Activated naive CD8-positive, alpha-beta T cell (primary cell): ENCODE results near the gene BLM.
A peak's percentile ranks its signal among the peaks of the same experiment; 100 is the strongest.
"Not testable (repeated sequence)": the region's sequence is repeated elsewhere in the genome, so short reads cannot be mapped to it uniquely, and the experiment has no call there.

ENCODE experiments used
- H3K27ac Mint-ChIP-seq: one replicate; pipeline ENCODE4 v1.8.0; 2021; ENCODE audit warnings: mixed read lengths
- H3K27me3 Mint-ChIP-seq: one replicate; pipeline ENCODE4 v1.8.0; 2021; ENCODE audit warnings: mixed read lengths
- H3K36me3 Mint-ChIP-seq: one replicate; pipeline ENCODE4 v1.8.0; 2021; ENCODE audit warnings: mixed read lengths
- H3K4me1 Mint-ChIP-seq: one replicate; pipeline ENCODE4 v1.8.0; 2021; ENCODE audit warnings: low read depth, mixed read lengths
- H3K4me3 Mint-ChIP-seq: one replicate; pipeline ENCODE4 v1.8.0; 2021; ENCODE audit warnings: mild to moderate bottlenecking, mixed read lengths
- H3K9me3 Mint-ChIP-seq: one replicate; pipeline ENCODE4 v1.8.0; 2021; ENCODE audit warnings: low read depth, mixed read lengths

BLM gene

GRCh38 chr15:90844696-90845095 lies 127.5 kb downstream of the BLM start:
- no peaks in the 10 kb centered on the region for H3K36me3 Mint-ChIP-seq

DNA sequence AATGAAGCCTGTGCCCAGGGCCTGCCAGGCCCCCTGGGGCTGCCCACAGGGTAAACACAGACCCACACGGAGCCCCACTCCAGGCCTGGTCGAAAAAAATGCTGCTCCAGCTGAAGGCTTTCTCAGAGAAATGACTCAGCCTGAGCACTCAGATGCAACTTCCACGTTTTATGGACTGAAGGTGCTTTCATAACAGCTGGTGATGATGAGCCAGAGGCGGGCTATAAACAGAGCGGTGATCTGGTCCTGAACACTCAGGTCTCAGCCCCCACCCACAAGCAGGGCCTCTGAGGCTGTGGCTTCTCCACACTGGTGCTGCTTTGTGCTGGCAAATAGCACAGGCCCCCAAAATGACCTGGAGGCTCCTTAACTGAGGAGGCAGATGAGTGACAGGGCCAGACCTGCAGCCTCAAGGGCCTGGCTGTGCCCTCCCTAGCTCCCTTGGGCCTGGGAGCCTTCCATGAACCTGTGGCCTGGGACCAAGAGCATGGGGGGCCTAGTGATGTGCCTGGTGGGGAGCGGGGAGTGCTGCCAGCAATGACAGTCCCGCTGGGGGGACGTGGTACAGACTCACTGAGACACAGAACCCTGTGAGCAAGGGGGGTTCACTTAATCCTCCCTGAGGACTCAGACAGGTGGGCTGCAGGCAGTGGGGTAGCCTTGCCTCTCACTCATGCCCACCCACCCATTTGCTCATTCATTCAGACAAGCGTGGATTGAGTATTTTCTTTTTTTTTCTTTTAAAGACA lies 128.2 kb downstream of the BLM start:
- no peak overlapping the region for H3K4me3 Mint-ChIP-seq
- H3K36me3 Mint-ChIP-seq = no peaks in the 10 kb centered on the region
- H3K9me3 Mint-ChIP-seq = no peaks in the 10 kb centered on the region
- H3K27me3 Mint-ChIP-seq = no peaks in the 10 kb centered on the region
- peaks cover 1% of the 10 kb centered on the region for H3K4me1 Mint-ChIP-seq
- H3K27ac Mint-ChIP-seq = no peak overlapping the region

More at GRCh38 chr15:90844696-90845095, 127.5 kb downstream of the BLM start:
- Mint-ChIP-seq H3K4me1 (peaks cover 5% of the 10 kb centered on the region), H3K27ac (no peak overlapping the region), H3K4me3 (no peak overlapping the region), H3K27me3 (no peaks in the 10 kb centered on the region), H3K9me3 (no peaks in the 10 kb centered on the region)

GRCh38 chr15:90849424-90849823 lies 132.3 kb downstream of the BLM start:
- H3K36me3 Mint-ChIP-seq = not testable (repeated sequence)
- peaks cover 31% of the 10 kb centered on the region for H3K4me1 Mint-ChIP-seq

GRCh38 chr15:90851114-90851513 lies 134.0 kb downstream of the BLM start:
- peak overlapping the region; percentile 1 for H3K27ac Mint-ChIP-seq
- peak overlapping the region; percentile 69 for H3K4me3 Mint-ChIP-seq
- H3K36me3 Mint-ChIP-seq = no peaks in the 10 kb centered on the region
- no peaks in the 10 kb centered on the region for H3K27me3 Mint-ChIP-seq
- H3K4me1 Mint-ChIP-seq = peaks cover 42% of the 10 kb centered on the region
- H3K9me3 Mint-ChIP-seq = no peaks in the 10 kb centered on the region

More at GRCh38 chr15:90849424-90849823, 132.3 kb downstream of the BLM start:
- not testable (repeated sequence) for H3K27ac Mint-ChIP-seq, H3K9me3 Mint-ChIP-seq, H3K4me3 Mint-ChIP-seq, H3K27me3 Mint-ChIP-seq

DNA sequence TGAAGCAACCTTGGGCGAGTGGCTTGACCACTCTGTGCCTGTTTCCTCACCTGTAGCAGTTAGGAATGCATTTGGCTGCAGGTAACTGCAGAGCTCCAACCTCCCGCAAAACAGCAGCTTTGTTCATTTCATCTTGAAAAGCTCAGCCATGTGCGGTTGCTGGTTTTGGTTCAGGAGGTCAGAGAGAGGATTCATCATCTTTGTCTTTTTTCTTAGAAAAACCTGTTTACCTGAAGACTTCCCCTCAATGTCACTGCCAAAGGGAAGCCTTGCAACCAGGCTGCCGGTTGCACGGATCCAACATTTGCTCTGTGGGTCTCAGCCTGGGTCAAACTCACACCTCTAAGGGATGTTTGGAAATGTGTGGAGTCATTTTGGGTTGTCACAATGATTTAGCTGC lies 134.8 kb downstream of the BLM start:
- H3K4me3 Mint-ChIP-seq = peak overlapping the region; percentile 67
- no peaks in the 10 kb centered on the region for H3K36me3 Mint-ChIP-seq
- no peaks in the 10 kb centered on the region for H3K27me3 Mint-ChIP-seq
- H3K9me3 Mint-ChIP-seq = no peaks in the 10 kb centered on the region
- H3K4me1 Mint-ChIP-seq = peaks cover 50% of the 10 kb centered on the region
- H3K27ac Mint-ChIP-seq = peak overlapping the region; percentile 58

DNA sequence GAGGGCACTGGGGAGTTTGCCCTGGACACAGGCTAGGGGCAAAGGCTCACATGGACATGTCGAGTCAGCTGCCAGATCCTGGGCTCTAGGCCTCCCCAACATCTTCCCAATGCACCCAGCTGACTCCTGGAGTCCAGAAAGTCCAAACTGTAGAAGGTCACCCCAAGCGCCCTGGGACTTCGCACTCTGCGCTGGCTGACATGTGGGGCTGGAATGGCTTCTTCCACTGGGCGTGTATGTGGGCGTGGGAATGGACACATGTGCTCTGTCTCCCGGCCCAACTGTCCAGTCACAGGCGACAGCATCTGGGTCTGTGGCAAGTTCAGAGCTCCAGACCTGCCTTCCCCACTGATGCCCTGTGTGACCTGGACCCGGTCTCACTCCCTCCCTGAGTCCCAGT lies 138.0 kb downstream of the BLM start:
- H3K4me1 Mint-ChIP-seq = peaks cover 61% of the 10 kb centered on the region
- H3K27ac Mint-ChIP-seq = no peak overlapping the region
- no peaks in the 10 kb centered on the region for H3K36me3 Mint-ChIP-seq
- H3K9me3 Mint-ChIP-seq = no peaks in the 10 kb centered on the region
- H3K27me3 Mint-ChIP-seq = no peaks in the 10 kb centered on the region
- H3K4me3 Mint-ChIP-seq = no peak overlapping the region

GRCh38 chr15:90857337-90857736 lies 140.2 kb downstream of the BLM start:
- no peak overlapping the region for H3K27ac Mint-ChIP-seq
- no peak overlapping the region for H3K4me3 Mint-ChIP-seq
- no peaks in the 10 kb centered on the region for H3K36me3 Mint-ChIP-seq
- no peaks in the 10 kb centered on the region for H3K27me3 Mint-ChIP-seq
- H3K9me3 Mint-ChIP-seq = no peaks in the 10 kb centered on the region
- H3K4me1 Mint-ChIP-seq = peaks cover 42% of the 10 kb centered on the region

GRCh38 chr15:90857883-90858443 lies 140.8 kb downstream of the BLM start:
- H3K4me3 Mint-ChIP-seq = no peak overlapping the region
- H3K27ac Mint-ChIP-seq = no peak overlapping the region
- H3K36me3 Mint-ChIP-seq = no peaks in the 10 kb centered on the region
- H3K9me3 Mint-ChIP-seq = no peaks in the 10 kb centered on the region
- H3K27me3 Mint-ChIP-seq = no peaks in the 10 kb centered on the region
- H3K4me1 Mint-ChIP-seq = peaks cover 36% of the 10 kb centered on the region

DNA sequence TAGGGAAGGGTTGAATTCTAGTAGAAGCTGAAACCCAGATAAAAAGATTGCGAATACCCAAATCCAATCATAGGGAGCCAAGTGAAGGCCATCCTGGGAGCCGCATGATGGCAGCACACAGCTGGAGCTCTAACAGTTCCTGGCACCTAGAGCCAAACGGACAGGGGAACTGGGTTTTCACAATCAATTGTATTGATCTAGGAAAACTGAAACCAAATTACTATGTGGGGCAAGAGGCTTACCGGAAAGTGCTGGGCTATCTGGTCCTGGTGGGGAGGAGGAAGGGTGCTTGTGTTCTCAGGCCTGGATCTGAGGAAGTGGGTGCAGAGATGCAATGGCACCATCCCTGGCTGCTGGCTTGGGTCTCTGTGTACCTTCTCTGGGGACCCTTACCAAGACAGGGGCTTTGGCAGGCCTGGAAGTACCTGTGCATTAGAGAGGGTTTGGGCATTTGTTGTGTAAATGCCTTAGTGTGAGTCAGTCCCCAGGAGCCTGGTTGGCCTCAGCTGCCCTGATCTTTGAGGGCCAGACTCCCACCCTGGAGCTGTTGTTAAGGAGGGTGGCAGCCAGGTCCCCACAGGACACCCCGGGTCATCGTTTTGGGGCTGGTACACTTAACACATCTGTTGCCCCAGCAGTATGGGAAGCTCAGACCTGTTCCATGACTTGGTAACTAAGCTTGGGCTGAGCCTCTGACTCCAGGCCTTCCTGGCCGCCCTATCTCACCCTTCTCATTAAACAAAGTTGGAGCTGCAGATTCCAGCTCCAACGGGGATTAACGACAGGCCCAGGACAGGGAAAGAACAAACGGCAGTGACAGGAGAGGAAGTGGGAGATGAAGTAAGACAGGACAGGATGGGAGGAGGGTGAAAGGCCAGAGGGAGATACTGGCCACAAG lies 142.3 kb downstream of the BLM start:
- H3K9me3 Mint-ChIP-seq = no peaks in the 10 kb centered on the region
- H3K27ac Mint-ChIP-seq = peak overlapping the region; percentile 58
- H3K4me1 Mint-ChIP-seq = peaks cover 33% of the 10 kb centered on the region
- no peaks in the 10 kb centered on the region for H3K27me3 Mint-ChIP-seq
- H3K4me3 Mint-ChIP-seq = no peak overlapping the region
- H3K36me3 Mint-ChIP-seq = no peaks in the 10 kb centered on the region

- Mint-ChIP-seq H3K4me1 (peaks cover 28% of the 10 kb centered on the region), H3K9me3 (no peaks in the 10 kb centered on the region), H3K36me3 (no peaks in the 10 kb centered on the region), H3K27ac (no peak overlapping the region), H3K4me3 (no peak overlapping the region), H3K27me3 (no peaks in the 10 kb centered on the region)
These were observed 143.3 kb downstream of the BLM start for GRCh38 chr15:90860450-90860849.

DNA sequence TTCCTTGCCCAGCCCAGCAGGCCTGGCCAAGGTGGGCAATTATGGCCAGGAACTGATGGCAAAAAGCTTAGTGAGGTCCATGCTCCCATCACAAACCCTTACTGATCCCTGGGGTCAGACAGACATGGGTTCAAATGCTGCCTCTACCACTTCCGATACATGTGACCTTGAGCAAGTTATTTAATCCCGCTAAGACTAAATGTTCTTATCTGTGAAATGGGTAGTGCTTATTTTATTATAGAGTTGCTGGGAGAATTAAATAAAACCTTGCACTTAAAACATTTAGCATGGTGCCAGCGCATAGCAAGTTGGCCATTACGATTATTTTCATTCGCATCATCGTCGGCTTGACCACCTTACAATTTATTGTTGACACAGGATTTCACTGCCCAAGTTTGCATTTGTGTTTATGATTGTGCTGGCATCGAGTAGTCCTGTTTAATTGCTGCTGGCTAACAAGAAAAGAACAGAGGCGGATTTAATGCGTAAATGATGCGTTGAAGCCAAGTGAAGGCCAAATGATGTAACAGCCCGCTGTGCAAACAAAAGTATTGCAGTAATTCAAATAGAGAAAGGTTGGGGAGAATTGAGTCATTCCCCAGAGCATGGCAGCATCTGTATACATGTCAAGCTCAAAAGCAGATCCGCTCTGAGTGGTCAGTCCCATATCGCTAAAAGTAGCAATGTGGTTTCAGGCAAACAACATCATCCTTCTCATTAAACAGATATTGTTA lies 144.0 kb downstream of the BLM start:
- Mint-ChIP-seq H3K9me3 (no peaks in the 10 kb centered on the region), H3K27ac (no peak overlapping the region), H3K4me1 (peaks cover 23% of the 10 kb centered on the region)

GRCh38 chr15:90862487-90862886 lies 145.3 kb downstream of the BLM start:
- Mint-ChIP-seq H3K27me3 (no peaks in the 10 kb centered on the region), H3K27ac (no peak overlapping the region), H3K36me3 (no peaks in the 10 kb centered on the region), H3K4me1 (peaks cover 12% of the 10 kb centered on the region), H3K4me3 (no peak overlapping the region), H3K9me3 (no peaks in the 10 kb centered on the region)

More for the DNA sequence above, 144.0 kb downstream of the BLM start:
- Mint-ChIP-seq H3K36me3 (no peaks in the 10 kb centered on the region), H3K4me3 (no peak overlapping the region), H3K27me3 (no peaks in the 10 kb centered on the region)

- no peaks in the 10 kb centered on the region for H3K36me3 Mint-ChIP-seq
- no peaks in the 10 kb centered on the region for H3K9me3 Mint-ChIP-seq
- peaks cover 9% of the 10 kb centered on the region for H3K4me1 Mint-ChIP-seq
- no peak overlapping the region for H3K27ac Mint-ChIP-seq
- H3K27me3 Mint-ChIP-seq = no peaks in the 10 kb centered on the region
- H3K4me3 Mint-ChIP-seq = no peak overlapping the region
These were observed 146.0 kb downstream of the BLM start for GRCh38 chr15:90862964-90863778.

DNA sequence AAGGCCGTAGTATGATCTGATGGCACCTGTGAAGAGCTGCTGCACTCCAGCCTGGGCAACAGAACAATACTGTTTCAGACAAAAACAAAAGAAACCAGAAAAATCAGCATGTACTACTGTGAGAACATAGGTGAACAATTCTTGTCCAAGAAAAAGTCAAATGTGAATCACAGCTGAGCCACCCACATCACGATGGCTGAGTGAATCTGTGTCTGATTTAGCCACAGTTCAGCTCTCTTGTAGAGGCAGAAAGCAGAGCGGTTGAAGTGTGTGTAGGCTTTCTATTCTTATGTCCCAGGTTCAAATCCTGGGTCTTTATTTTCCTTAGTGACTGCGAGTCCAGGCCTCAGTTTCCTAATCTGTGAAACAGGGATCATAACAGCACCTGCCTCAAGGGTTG lies 146.8 kb downstream of the BLM start:
- no peaks in the 10 kb centered on the region for H3K9me3 Mint-ChIP-seq
- H3K27me3 Mint-ChIP-seq = no peaks in the 10 kb centered on the region
- H3K27ac Mint-ChIP-seq = no peak overlapping the region
- no peaks in the 10 kb centered on the region for H3K36me3 Mint-ChIP-seq
- no peak overlapping the region for H3K4me3 Mint-ChIP-seq
- H3K4me1 Mint-ChIP-seq = peaks cover 16% of the 10 kb centered on the region
